Lung (tissue), 12 donors: ENCODE results near the gene FAM237A. TPM values are rescaled to one million over a fixed set of nuclear protein-coding genes. Genes with fewer than 3 reads are reported as not detected.

Source experiments
- ATAC-seq: fragments of 200-7000 bp; cut with Tn5 transposase; one replicate; pipeline ENCODE4 v1.9.1; 2020; ENCODE audit warnings: moderate number of reproducible peaks; ENCODE audit not compliant: insufficient read depth, low FRiP score
- DNase-seq, 3 donors: peaks; one replicate each; pipeline ENCODE4 v3.0.0-alpha.2; 2013 to 2017
- H3K27ac ChIP-seq, 2 donors: one replicate each; pipeline ENCODE4 v1.5.1; 2013; ENCODE audit warnings: mild to moderate bottlenecking in 2 of 2, moderate library complexity in 2 of 2, control low read depth in 1 of 2, inconsistent platforms in 1 of 2, low read depth in 1 of 2, low read length in 1 of 2
- H3K27me3 ChIP-seq, 3 donors: one replicate each; pipeline ENCODE4 v1.5.1; 2013; ENCODE audit warnings: low read length in 2 of 3; ENCODE audit not compliant: control insufficient read depth in 3 of 3, insufficient read depth in 3 of 3
- H3K36me3 ChIP-seq, 4 donors: one replicate each; pipeline ENCODE4 v1.5.1; 2013; ENCODE audit warnings: low read length in 4 of 4, mild to moderate bottlenecking in 1 of 4, moderate library complexity in 1 of 4; ENCODE audit not compliant: control insufficient read depth in 4 of 4, insufficient read depth in 4 of 4
- H3K4me1 ChIP-seq, 5 donors: one replicate each; pipeline ENCODE4 v1.5.1; 2013; ENCODE audit warnings: low read length in 5 of 5, mild to moderate bottlenecking in 2 of 5, moderate library complexity in 1 of 5; ENCODE audit not compliant: control insufficient read depth in 5 of 5, insufficient read depth in 5 of 5
- H3K4me3 ChIP-seq: one replicate; pipeline ENCODE4 v1.5.1; 2013; ENCODE audit warnings: mild to moderate bottlenecking, control low read depth, moderate library complexity
- H3K9ac ChIP-seq, 2 donors: one replicate each; pipeline ENCODE4 v1.5.1; 2013; ENCODE audit warnings: low read length in 2 of 2, control low read depth in 1 of 2; ENCODE audit not compliant: insufficient read depth in 1 of 2
- H3K9me3 ChIP-seq, 4 donors: one replicate each; pipeline ENCODE4 v1.5.1; 2013; ENCODE audit warnings: low read length in 3 of 4, mild to moderate bottlenecking in 1 of 4, moderate library complexity in 1 of 4; ENCODE audit not compliant: control insufficient read depth in 4 of 4, insufficient read depth in 3 of 4
- WGBS, 2 donors: extraction: QIAGEN DNeasy Blood & Tissue Kit; methylation state at CpG; one replicate each; pipeline ENCODE4 v1.1.7; 2013; 5-methylcytosine and 5-hydroxymethylcytosine counted together
- polyA plus RNA-seq, 2 donors: library from polyadenylated mRNA; stranded (reverse); fragments of 200-250 nt; gene quantifications; one replicate each; pipeline ENCODE4 v1.2.1, GENCODE V29; 2013
- total RNA-seq, 2 donors: library from RNA; depleted of rRNA in 1 of 2; stranded (reverse); fragments of >200 nt in 1 of 2; gene quantifications; one replicate each; pipeline ENCODE4 v1.2.1, GENCODE V29; 2014 to 2021
- TF ChIP-seq, protein P1 (sequence below): IDR thresholded peaks from 2 replicates; pipeline ENCODE4 v1.5.1; 2012; ENCODE audit warnings: mild to moderate bottlenecking; ENCODE audit errors: control extremely low read depth, extremely low read depth
- donor health status: control.
- donor health status: control.
- donor health status: Bipolar disorder and iron deficiency.
- donor health status: healthy.
- donor health status: DM: yes; HTN: yes; CAD: no.

The FAM237A gene
- total and polyA plus RNA-seq, 4 donors, result not detected

DNA sequence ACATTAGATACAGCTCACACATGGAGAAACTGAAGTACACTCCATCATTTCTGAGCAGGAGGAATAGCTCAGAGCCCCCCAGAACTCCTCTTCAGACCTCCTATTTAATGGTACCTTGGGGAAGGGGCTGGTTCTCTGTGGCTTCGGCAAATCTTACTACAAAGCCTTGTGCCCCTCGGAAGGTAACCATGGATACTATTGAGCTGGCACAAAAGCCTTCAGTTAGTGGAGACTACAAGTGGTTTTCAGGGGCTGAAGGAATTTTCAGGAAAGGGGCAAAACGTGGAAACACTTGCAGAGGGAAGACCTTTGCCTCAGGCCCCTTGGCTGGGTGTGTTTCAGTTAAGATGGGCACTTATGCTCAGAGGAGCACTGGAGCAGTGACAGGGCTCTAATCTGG, 1.1 kb upstream of the FAM237A start:
- WGBS, 2 donors, result 28 to 38% methylated on average over 3 of the region's 3 CpGs
- no peaks in the 10 kb centered on the region for H3K36me3 ChIP-seq
- TF ChIP-seq, protein P1, sequence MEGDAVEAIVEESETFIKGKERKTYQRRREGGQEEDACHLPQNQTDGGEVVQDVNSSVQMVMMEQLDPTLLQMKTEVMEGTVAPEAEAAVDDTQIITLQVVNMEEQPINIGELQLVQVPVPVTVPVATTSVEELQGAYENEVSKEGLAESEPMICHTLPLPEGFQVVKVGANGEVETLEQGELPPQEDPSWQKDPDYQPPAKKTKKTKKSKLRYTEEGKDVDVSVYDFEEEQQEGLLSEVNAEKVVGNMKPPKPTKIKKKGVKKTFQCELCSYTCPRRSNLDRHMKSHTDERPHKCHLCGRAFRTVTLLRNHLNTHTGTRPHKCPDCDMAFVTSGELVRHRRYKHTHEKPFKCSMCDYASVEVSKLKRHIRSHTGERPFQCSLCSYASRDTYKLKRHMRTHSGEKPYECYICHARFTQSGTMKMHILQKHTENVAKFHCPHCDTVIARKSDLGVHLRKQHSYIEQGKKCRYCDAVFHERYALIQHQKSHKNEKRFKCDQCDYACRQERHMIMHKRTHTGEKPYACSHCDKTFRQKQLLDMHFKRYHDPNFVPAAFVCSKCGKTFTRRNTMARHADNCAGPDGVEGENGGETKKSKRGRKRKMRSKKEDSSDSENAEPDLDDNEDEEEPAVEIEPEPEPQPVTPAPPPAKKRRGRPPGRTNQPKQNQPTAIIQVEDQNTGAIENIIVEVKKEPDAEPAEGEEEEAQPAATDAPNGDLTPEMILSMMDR, result no peak
- H3K4me1 ChIP-seq, result no peaks in the 10 kb centered on the region
- peaks cover 0 to 11% (median 0%) of the 10 kb centered on the region in 4 donors for H3K9me3 ChIP-seq
- no peak overlapping the region for H3K27ac ChIP-seq
- H3K4me3 ChIP-seq, result no peak overlapping the region
- DNase-seq (no peak), ATAC-seq (no peak)
- peaks cover 0 to 9% (median 0%) of the 10 kb centered on the region in 3 donors for H3K27me3 ChIP-seq
- no peak overlapping the region for H3K9ac ChIP-seq

DNA sequence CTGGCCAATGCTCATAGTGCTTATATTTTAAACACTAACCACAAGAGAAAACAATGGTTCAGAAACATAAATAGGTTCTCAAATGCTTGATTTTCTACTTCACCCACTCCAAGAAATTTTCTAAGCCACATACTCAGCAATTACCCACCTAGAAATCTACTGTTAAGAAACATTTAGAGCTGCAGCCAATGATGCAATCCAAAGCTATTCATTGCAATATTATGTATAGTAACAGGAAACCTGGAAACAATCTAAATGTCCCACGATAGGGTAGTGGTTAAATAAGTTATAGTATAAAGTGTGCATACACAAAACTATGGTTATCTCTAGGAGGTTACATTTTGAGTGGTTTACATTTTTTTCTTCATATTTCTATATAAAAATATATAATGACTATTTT, 5.7 kb downstream of the FAM237A start:
- TF ChIP-seq, protein P1, result no peak
- H3K4me1 ChIP-seq, result no peaks in the 10 kb centered on the region
- no peak overlapping the region for H3K4me3 ChIP-seq
- no peak for ATAC-seq
- H3K9ac ChIP-seq, result no peak overlapping the region
- H3K27me3 ChIP-seq, result no peaks in the 10 kb centered on the region
- H3K9me3 ChIP-seq, result no peaks in the 10 kb centered on the region
- no peak for DNase-seq
- no peaks in the 10 kb centered on the region for H3K36me3 ChIP-seq
- no peak overlapping the region for H3K27ac ChIP-seq
- WGBS, 2 donors, result 45 to 52% methylated on average over 1 of the region's 1 CpG

DNA sequence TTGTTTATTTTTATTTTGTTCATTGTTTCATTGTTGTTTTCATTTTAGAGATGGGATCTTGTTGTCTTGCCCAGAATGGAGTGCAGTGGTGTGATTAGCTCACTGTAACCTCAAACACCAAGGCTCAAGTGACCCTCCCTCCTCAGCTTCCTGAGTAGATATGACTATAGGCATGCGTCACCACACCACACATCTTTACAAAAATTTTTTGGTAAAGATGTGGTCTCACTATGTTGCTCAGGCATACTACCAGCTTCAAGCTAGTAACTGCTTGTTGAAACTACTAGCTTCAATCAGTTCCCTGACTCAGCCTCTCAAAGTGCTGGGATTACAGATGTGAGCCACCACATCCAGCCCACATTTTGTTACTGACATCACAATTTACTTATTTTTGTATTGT, 14.8 kb downstream of the FAM237A start:
- Histone ChIP-seq H3K27me3 (no peaks in the 10 kb centered on the region), H3K27ac (no peak overlapping the region), H3K4me3 (no peak overlapping the region), H3K9ac (no peak overlapping the region), H3K4me1 (no peaks in the 10 kb centered on the region), H3K9me3 (no peaks in the 10 kb centered on the region), H3K36me3 (no peaks in the 10 kb centered on the region)
- TF ChIP-seq, protein P1, result no peak
- DNase-seq, result no peak
- whole genome bisulfite sequencing, 2 donors, result 92 to 100% methylated on average over 1 of the region's 1 CpG
- ATAC-seq, result no peak

DNA sequence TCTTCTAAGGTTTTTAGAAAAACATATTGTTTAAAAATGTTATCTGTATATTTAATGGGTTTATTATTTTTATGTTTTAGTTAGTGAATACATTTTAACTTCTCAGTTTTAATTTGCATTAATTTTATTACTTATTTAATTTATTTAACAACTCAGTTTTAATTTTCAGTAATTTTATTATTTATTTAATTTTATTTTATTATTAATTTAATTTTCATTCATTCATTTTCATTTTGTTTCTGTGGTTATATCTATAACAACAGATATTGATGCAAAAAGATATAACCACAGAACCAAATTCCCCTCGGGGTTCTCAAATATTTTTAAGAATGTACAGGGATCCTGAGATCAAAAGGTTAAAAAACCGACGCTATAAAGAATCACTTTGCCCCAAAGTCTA, 23.0 kb downstream of the FAM237A start:
- Histone ChIP-seq H3K4me3 (no peak overlapping the region), H3K27ac (no peak overlapping the region), H3K36me3 (no peaks in the 10 kb centered on the region), H3K9ac (no peak overlapping the region), H3K9me3 (no peaks in the 10 kb centered on the region), H3K4me1 (no peaks in the 10 kb centered on the region), H3K27me3 (peaks cover 0 to 2% (median 0%) of the 10 kb centered on the region in 3 donors)
- ATAC-seq (no peak), DNase-seq (no peak)
- WGBS, 2 donors, result 80 to 86% methylated on average over 3 of the region's 3 CpGs
- TF ChIP-seq, protein P1, result no peak
